ENCODE data around the gene DNAJB9.

Gene DNAJB9

DNA sequence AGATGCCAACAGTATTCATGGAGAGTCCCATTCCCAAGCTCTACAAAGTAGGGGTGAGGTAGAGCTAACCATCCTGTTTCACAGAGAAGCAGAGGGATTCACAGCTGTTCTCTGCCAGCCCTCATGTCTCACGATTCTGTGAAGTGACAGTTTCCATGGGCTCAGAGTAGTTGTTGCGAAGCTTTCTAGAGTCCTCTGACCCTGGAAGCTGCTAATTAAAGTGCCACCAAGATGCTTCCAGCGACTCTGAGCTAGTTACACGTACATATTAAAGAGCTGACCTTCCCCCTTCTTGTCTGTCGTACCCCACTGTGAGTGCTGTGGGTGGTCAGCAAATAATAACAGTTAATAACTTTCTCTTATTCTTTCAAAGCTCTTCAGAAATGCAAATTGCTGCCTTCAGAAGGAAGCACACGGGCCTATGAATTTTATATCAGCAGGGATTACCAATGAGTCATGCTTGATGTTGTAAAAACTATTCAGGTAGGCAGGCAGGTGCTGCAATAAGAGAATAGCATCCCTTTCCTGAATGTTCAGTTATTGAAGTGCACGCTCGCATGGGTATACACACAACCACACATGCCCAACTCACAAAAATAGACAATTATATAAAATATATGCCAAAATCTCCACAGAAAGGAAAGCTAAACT lies 34.1 kb downstream of the DNAJB9 start:
- TF ChIP-seq CSRNP3 (CRISPR knock-in tag; IDR thresholded peaks at IDR 0.05) (no peak), CREB5 (CRISPR knock-in tag; IDR thresholded peaks at IDR 0.05; ENCODE audit: low read depth) (no peak), TSHZ2 (CRISPR knock-in tag; IDR thresholded peaks at IDR 0.05) (no peak), ISL1 (CRISPR knock-in tag; IDR thresholded peaks at IDR 0.05) (no peak), TOX (CRISPR knock-in tag; IDR thresholded peaks at IDR 0.05; ENCODE audit: borderline replicate concordance) (no peak), ZFP3 (CRISPR knock-in tag; IDR thresholded peaks at IDR 0.05) (no peak), ZNF565 (CRISPR knock-in tag; conservative IDR thresholded peaks at IDR 0.05; ENCODE audit: low read depth) (no peak), CSDC2 (CRISPR knock-in tag; IDR thresholded peaks at IDR 0.05) (no peak), SNAI2 (CRISPR knock-in tag; IDR thresholded peaks at IDR 0.05) (no peak), BACH2 (CRISPR knock-in tag; IDR thresholded peaks at IDR 0.05; ENCODE audit: borderline replicate concordance) (no peak), RARB (CRISPR knock-in tag; IDR thresholded peaks at IDR 0.05) (no peak), PPARA (CRISPR knock-in tag; IDR thresholded peaks at IDR 0.05; ENCODE audit: borderline replicate concordance) (no peak), ARNTL (CRISPR knock-in tag; IDR thresholded peaks at IDR 0.05; ENCODE audit: borderline replicate concordance, low read depth) (no peak), OSR1 (CRISPR knock-in tag; IDR thresholded peaks at IDR 0.05) (no peak), ZC3H10 (CRISPR knock-in tag; IDR thresholded peaks at IDR 0.05) (no peak), GLIS3 (CRISPR knock-in tag; IDR thresholded peaks at IDR 0.05) (no peak), ZFP30 (CRISPR knock-in tag; IDR thresholded peaks at IDR 0.05) (no peak)
- TF ChIP-seq, protein P1, sequence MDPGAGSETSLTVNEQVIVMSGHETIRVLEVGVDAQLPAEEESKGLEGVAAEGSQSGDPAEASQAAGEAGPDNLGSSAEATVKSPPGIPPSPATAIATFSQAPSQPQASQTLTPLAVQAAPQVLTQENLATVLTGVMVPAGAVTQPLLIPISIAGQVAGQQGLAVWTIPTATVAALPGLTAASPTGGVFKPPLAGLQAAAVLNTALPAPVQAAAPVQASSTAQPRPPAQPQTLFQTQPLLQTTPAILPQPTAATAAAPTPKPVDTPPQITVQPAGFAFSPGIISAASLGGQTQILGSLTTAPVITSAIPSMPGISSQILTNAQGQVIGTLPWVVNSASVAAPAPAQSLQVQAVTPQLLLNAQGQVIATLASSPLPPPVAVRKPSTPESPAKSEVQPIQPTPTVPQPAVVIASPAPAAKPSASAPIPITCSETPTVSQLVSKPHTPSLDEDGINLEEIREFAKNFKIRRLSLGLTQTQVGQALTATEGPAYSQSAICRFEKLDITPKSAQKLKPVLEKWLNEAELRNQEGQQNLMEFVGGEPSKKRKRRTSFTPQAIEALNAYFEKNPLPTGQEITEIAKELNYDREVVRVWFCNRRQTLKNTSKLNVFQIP (CRISPR knock-in tag; IDR thresholded peaks at IDR 0.05; ENCODE audit: borderline replicate concordance, low read depth): no peak
- TF ChIP-seq, protein P2, sequence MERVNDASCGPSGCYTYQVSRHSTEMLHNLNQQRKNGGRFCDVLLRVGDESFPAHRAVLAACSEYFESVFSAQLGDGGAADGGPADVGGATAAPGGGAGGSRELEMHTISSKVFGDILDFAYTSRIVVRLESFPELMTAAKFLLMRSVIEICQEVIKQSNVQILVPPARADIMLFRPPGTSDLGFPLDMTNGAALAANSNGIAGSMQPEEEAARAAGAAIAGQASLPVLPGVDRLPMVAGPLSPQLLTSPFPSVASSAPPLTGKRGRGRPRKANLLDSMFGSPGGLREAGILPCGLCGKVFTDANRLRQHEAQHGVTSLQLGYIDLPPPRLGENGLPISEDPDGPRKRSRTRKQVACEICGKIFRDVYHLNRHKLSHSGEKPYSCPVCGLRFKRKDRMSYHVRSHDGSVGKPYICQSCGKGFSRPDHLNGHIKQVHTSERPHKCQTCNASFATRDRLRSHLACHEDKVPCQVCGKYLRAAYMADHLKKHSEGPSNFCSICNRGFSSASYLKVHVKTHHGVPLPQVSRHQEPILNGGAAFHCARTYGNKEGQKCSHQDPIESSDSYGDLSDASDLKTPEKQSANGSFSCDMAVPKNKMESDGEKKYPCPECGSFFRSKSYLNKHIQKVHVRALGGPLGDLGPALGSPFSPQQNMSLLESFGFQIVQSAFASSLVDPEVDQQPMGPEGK (CRISPR knock-in tag; IDR thresholded peaks at IDR 0.05; ENCODE audit: borderline replicate concordance): no peak
- no peak for ATAC-seq

DNA sequence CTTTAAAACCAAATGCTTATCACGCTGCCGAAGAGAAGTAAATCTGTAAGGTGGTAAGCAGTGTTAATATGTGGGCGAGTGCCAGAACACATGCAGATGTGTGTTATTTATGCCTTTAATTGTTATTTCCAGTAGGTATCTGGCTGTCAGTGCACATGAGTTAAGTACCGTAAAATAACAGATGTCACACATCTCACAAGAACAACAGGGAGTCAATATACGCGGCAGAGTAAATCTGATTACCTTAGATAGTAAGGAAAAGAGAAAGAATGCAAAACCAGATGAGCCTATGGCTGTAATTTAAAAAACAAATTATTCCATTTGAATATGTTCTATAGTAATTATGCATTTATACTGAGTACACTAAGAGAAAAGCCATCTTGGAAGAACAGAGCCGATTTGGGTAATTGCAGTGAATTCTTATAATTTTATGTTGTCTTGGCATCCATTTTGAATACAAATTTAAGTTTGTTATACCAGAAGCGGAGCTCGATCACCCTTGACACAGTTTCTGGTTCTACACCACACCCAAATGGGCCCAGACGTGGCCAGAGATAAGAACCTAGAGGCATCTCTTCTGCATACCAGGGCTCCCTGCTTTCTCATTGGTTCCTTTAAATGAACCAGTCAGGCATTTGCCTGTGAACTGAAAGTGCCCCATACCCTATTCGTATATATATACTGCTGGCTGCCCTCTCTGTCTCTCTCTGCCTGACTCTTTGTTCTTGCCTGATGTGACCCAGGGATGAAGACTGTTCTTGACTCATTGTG lies 34.8 kb downstream of the DNAJB9 start:
- ATAC-seq: no peak
- TF ChIP-seq CSDC2 (CRISPR knock-in tag; IDR thresholded peaks at IDR 0.05): no peak
- no peak for TF ChIP-seq OSR1 (CRISPR knock-in tag; IDR thresholded peaks at IDR 0.05)
- TF ChIP-seq RARB (CRISPR knock-in tag; IDR thresholded peaks at IDR 0.05): no peak
- TF ChIP-seq GLIS3 (CRISPR knock-in tag; IDR thresholded peaks at IDR 0.05): no peak
- TF ChIP-seq ZC3H10 (CRISPR knock-in tag; IDR thresholded peaks at IDR 0.05): no peak
- TF ChIP-seq CSRNP3 (CRISPR knock-in tag; IDR thresholded peaks at IDR 0.05): no peak
- TF ChIP-seq, protein P1 (CRISPR knock-in tag; IDR thresholded peaks at IDR 0.05; ENCODE audit: borderline replicate concordance, low read depth): no peak
- TF ChIP-seq PPARA (CRISPR knock-in tag; IDR thresholded peaks at IDR 0.05; ENCODE audit: borderline replicate concordance): no peak
- no peak for TF ChIP-seq SNAI2 (CRISPR knock-in tag; IDR thresholded peaks at IDR 0.05)
- TF ChIP-seq ESRRG (CRISPR knock-in tag; IDR thresholded peaks at IDR 0.05): no peak
- no peak for TF ChIP-seq ZNF8 (CRISPR knock-in tag; IDR thresholded peaks at IDR 0.05)
- no peak for TF ChIP-seq TSHZ2 (CRISPR knock-in tag; IDR thresholded peaks at IDR 0.05)
- no peak for TF ChIP-seq TCF4 (CRISPR knock-in tag; IDR thresholded peaks at IDR 0.05; ENCODE audit: borderline replicate concordance)
- no peak for TF ChIP-seq ISL1 (CRISPR knock-in tag; IDR thresholded peaks at IDR 0.05)
